Measurements from ENCODE around the gene EMILIN2.

DNA sequence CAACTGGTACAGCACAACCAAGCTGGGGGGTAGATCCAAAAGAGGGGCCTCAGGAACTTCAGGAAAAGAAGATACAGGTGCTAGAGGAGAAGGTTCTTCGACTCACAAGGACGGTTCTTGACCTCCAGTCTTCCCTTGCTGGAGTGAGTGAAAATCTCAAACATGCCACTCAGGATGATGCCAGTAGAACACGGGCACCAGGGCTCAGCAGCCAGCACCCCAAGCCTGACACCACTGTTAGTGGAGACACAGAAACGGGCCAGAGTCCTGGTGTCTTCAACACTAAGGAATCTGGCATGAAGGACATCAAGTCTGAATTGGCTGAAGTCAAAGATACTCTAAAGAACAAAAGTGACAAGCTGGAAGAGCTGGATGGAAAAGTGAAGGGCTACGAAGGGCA, 43.8 kb downstream of the EMILIN2 start:
- TF ChIP-seq, protein P1, sequence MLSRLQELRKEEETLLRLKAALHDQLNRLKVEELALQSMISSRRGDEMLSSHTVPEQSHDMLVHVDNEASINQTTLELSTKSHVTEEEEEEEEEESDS (CRISPR knock-in tag; IDR thresholded peaks at IDR 0.05), result no peak
- TF ChIP-seq, protein P2, sequence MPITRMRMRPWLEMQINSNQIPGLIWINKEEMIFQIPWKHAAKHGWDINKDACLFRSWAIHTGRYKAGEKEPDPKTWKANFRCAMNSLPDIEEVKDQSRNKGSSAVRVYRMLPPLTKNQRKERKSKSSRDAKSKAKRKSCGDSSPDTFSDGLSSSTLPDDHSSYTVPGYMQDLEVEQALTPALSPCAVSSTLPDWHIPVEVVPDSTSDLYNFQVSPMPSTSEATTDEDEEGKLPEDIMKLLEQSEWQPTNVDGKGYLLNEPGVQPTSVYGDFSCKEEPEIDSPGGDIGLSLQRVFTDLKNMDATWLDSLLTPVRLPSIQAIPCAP (CRISPR knock-in tag; IDR thresholded peaks at IDR 0.05; ENCODE audit: borderline replicate concordance), result no peak
- TF ChIP-seq, protein P3, sequence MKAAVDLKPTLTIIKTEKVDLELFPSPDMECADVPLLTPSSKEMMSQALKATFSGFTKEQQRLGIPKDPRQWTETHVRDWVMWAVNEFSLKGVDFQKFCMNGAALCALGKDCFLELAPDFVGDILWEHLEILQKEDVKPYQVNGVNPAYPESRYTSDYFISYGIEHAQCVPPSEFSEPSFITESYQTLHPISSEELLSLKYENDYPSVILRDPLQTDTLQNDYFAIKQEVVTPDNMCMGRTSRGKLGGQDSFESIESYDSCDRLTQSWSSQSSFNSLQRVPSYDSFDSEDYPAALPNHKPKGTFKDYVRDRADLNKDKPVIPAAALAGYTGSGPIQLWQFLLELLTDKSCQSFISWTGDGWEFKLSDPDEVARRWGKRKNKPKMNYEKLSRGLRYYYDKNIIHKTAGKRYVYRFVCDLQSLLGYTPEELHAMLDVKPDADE (conservative IDR thresholded peaks at IDR 0.05; ENCODE audit: control insufficient read depth, low read depth, low read length), result no peak
- TF ChIP-seq, protein P4, sequence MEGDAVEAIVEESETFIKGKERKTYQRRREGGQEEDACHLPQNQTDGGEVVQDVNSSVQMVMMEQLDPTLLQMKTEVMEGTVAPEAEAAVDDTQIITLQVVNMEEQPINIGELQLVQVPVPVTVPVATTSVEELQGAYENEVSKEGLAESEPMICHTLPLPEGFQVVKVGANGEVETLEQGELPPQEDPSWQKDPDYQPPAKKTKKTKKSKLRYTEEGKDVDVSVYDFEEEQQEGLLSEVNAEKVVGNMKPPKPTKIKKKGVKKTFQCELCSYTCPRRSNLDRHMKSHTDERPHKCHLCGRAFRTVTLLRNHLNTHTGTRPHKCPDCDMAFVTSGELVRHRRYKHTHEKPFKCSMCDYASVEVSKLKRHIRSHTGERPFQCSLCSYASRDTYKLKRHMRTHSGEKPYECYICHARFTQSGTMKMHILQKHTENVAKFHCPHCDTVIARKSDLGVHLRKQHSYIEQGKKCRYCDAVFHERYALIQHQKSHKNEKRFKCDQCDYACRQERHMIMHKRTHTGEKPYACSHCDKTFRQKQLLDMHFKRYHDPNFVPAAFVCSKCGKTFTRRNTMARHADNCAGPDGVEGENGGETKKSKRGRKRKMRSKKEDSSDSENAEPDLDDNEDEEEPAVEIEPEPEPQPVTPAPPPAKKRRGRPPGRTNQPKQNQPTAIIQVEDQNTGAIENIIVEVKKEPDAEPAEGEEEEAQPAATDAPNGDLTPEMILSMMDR (IDR thresholded peaks at IDR 0.05 in 2 of 3, conservative IDR thresholded peaks at IDR 0.05 in 1 of 3; ENCODE audit: insufficient read depth in 2 of 3, low read depth in 1 of 3, low read length in 3 of 3), result no peak
- TF ChIP-seq KLF6 (CRISPR knock-in tag; IDR thresholded peaks at IDR 0.05; ENCODE audit: borderline replicate concordance), result no peak
- no peak for TF ChIP-seq ASH1L (IDR thresholded peaks at IDR 0.05; ENCODE audit: borderline replicate concordance, low read depth, partially characterized antibody)
- TF ChIP-seq ZFP36 (IDR thresholded peaks at IDR 0.05; ENCODE audit: low read depth, low read length, partially characterized antibody), result no peak
- TF ChIP-seq, protein P5, sequence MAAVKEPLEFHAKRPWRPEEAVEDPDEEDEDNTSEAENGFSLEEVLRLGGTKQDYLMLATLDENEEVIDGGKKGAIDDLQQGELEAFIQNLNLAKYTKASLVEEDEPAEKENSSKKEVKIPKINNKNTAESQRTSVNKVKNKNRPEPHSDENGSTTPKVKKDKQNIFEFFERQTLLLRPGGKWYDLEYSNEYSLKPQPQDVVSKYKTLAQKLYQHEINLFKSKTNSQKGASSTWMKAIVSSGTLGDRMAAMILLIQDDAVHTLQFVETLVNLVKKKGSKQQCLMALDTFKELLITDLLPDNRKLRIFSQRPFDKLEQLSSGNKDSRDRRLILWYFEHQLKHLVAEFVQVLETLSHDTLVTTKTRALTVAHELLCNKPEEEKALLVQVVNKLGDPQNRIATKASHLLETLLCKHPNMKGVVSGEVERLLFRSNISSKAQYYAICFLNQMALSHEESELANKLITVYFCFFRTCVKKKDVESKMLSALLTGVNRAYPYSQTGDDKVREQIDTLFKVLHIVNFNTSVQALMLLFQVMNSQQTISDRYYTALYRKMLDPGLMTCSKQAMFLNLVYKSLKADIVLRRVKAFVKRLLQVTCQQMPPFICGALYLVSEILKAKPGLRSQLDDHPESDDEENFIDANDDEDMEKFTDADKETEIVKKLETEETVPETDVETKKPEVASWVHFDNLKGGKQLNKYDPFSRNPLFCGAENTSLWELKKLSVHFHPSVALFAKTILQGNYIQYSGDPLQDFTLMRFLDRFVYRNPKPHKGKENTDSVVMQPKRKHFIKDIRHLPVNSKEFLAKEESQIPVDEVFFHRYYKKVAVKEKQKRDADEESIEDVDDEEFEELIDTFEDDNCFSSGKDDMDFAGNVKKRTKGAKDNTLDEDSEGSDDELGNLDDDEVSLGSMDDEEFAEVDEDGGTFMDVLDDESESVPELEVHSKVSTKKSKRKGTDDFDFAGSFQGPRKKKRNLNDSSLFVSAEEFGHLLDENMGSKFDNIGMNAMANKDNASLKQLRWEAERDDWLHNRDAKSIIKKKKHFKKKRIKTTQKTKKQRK (IDR thresholded peaks at IDR 0.05; ENCODE audit: borderline replicate concordance, low read depth, low read length), result no peak
- TF ChIP-seq TRIM28 (IDR thresholded peaks at IDR 0.05), result no peak
